ENCODE data around the gene FADD. TPM values are rescaled to one million over a fixed set of nuclear protein-coding genes. Genes with fewer than 3 reads are reported as not detected.
A peak's percentile ranks its signal among the peaks of the same experiment; 100 is the strongest.

Gene FADD, protein sequence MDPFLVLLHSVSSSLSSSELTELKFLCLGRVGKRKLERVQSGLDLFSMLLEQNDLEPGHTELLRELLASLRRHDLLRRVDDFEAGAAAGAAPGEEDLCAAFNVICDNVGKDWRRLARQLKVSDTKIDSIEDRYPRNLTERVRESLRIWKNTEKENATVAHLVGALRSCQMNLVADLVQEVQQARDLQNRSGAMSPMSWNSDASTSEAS
- 12.0 TPM for total RNA-seq
- polyA plus RNA-seq, result 10 to 100 TPM; 14.6 to 33.5 (median 19.7) TPM

DNA sequence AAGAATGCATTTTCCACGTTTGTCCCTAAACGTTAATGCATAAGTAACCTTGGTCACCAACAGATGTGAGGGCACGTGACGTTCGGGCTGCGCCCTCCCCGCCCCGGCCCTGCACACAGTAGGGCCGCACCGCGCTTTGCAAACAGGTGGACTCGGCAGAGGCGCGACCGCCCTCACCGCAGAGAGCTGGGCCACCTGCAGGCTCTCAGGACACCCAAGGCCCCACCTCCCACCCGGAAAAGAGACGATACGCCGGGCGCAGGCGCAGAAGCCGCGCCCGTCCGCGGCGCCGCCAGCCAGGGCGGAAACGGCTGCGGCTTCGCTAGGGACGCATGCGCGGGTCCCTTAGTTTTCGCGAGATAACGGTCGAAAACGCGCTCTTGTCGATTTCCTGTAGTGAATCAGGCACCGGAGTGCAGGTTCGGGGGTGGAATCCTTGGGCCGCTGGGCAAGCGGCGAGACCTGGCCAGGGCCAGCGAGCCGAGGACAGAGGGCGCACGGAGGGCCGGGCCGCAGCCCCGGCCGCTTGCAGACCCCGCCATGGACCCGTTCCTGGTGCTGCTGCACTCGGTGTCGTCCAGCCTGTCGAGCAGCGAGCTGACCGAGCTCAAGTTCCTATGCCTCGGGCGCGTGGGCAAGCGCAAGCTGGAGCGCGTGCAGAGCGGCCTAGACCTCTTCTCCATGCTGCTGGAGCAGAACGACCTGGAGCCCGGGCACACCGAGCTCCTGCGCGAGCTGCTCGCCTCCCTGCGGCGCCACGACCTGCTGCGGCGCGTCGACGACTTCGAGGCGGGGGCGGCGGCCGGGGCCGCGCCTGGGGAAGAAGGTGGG lies at the start of gene FADD:
Gene FADD (plus strand): TSS at position 377 of the 831 bp plus-strand sequence. CDS start 164 bp downstream, at position 541.
- peak; percentile 86 to 95 (median 91) for DNase-seq
- H3K36me3 Mint-ChIP-seq, result peaks cover 11% of the 10 kb centered on the region
- H3K4me3 ChIP-seq (ENCODE audit: low read depth, low read length), result peak within 1 kb of the TSS; percentile 98
- peaks cover 38% of the 10 kb centered on the region for H3K4me1 ChIP-seq (ENCODE audit: control insufficient read depth, insufficient read depth, low read length, poor library complexity, severe bottlenecking)
- H3K27me3 ChIP-seq (ENCODE audit: control insufficient read depth, insufficient read depth, low read length), result no peaks in the 10 kb centered on the region
- peak within 1 kb of the TSS; percentile 88 for H3K27ac ChIP-seq (ENCODE audit: insufficient read depth, low read length, poor library complexity, severe bottlenecking)
- peaks cover 0 to 2% (median 0%) of the 10 kb centered on the region in 7 donors for H3K9me3 Mint-ChIP-seq
- H3K27me3 Mint-ChIP-seq, result peaks cover 7% of the 10 kb centered on the region
- no peaks in the 10 kb centered on the region for H3K9me3 ChIP-seq (ENCODE audit: control insufficient read depth in 2 of 2, low read length in 2 of 2)
- peak within 1 kb of the TSS; percentile 89 to 98 (median 95) for H3K27ac Mint-ChIP-seq
- peaks cover 0 to 49% (median 21%) of the 10 kb centered on the region in 4 donors for H3K4me1 Mint-ChIP-seq
- peak; percentile 56 to 58 for ATAC-seq (ENCODE audit: low read depth in 2 of 2)
- peaks cover 28% of the 10 kb centered on the region for H3K36me3 ChIP-seq (ENCODE audit: control insufficient read depth, insufficient read depth, low read length)
- H3K4me3 Mint-ChIP-seq, result peak within 1 kb of the TSS; percentile 96 to 99 (median 97)

DNA sequence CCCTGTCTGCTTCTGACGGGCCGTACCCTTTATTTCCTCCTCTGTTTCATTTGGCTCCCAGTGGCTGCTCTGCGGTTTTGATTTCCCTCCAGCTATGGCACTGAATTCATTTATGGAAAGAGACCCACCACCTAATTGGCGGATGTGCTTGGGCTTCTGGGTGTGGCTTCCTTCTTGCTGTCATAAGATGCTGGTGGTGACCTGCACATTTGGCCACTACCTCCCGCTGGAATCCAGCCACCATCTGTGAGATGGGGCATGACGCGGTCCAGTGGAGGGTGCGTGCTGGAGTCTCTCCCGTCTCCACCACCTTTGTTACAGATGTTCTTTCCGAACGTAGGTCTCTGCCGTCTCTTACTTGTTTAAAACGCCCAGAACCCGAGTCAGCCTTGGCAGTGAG lies 47.7 kb upstream of the FADD start:
- Mint-ChIP-seq H3K27ac (no peak overlapping the region), H3K9me3 (peaks cover 0 to 1% (median 0%) of the 10 kb centered on the region in 7 donors)
- no peak for ATAC-seq (ENCODE audit: low read depth in 2 of 2)

DNA sequence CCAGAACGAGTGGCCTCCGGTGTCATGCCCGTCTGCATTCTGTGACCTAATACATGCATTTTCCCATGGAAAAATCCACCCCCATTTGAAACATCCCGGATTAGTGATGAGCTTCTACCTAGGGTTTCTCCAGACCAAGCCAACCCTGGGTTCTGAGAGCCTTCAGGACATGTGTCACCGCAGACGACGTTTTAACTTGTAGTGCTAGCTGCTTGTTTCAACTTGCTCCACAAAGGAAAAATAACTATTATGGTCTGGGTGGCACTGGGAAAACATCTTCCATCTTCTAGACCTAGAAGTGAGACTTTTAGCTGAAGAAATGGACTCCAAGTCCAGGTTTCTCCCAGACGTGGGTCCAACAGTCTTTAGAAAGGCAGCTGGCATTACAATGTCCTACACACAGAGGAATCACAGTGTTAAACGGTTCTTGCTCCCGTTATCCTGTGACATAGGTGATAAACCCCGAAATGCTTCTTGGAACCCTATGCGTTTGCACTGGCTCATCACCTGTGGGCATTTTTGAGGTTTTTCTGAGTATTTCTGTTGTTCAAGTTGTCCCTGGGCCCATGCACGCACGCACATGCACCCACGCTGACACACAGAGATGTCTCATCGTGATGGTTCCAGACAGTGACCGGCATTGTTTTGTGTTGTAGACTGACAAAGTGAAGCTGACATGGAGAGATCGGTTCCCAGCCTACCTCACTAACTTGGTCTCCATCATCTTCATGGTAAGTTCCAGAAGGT lies 46.6 kb upstream of the FADD start:
- peaks cover 0 to 1% (median 0%) of the 10 kb centered on the region in 7 donors for H3K9me3 Mint-ChIP-seq
- no peaks in the 10 kb centered on the region for H3K36me3 ChIP-seq (ENCODE audit: control insufficient read depth, insufficient read depth, low read length)
- H3K4me3 Mint-ChIP-seq, result no peak overlapping the region
- H3K9me3 ChIP-seq (ENCODE audit: control insufficient read depth in 2 of 2, low read length in 2 of 2), result no peaks in the 10 kb centered on the region
- H3K36me3 Mint-ChIP-seq, result no peaks in the 10 kb centered on the region
- no peaks in the 10 kb centered on the region for H3K4me1 ChIP-seq (ENCODE audit: control insufficient read depth, insufficient read depth, low read length, poor library complexity, severe bottlenecking)
- H3K27me3 Mint-ChIP-seq, result no peaks in the 10 kb centered on the region
- H3K4me3 ChIP-seq (ENCODE audit: low read depth, low read length), result no peak overlapping the region
- H3K27me3 ChIP-seq (ENCODE audit: control insufficient read depth, insufficient read depth, low read length), result no peaks in the 10 kb centered on the region
- H3K27ac Mint-ChIP-seq, result no peak overlapping the region
- H3K4me1 Mint-ChIP-seq, result no peaks in the 10 kb centered on the region
- H3K27ac ChIP-seq (ENCODE audit: insufficient read depth, low read length, poor library complexity, severe bottlenecking), result no peak overlapping the region
- DNase-seq, result no peak
- no peak for ATAC-seq (ENCODE audit: low read depth in 2 of 2)

More for the DNA sequence above, 47.7 kb upstream of the FADD start:
- DNase-seq, result no peak
- no peak overlapping the region for H3K4me3 ChIP-seq (ENCODE audit: low read depth, low read length)
- H3K27me3 ChIP-seq (ENCODE audit: control insufficient read depth, insufficient read depth, low read length), result no peaks in the 10 kb centered on the region
- Mint-ChIP-seq H3K27me3 (no peaks in the 10 kb centered on the region), H3K36me3 (no peaks in the 10 kb centered on the region), H3K4me3 (peak overlapping the region in 1 of 4 donors; percentile 27), H3K4me1 (no peaks in the 10 kb centered on the region)
- no peaks in the 10 kb centered on the region for H3K36me3 ChIP-seq (ENCODE audit: control insufficient read depth, insufficient read depth, low read length)
- no peaks in the 10 kb centered on the region for H3K9me3 ChIP-seq (ENCODE audit: control insufficient read depth in 2 of 2, low read length in 2 of 2)
- no peaks in the 10 kb centered on the region for H3K4me1 ChIP-seq (ENCODE audit: control insufficient read depth, insufficient read depth, low read length, poor library complexity, severe bottlenecking)
- H3K27ac ChIP-seq (ENCODE audit: insufficient read depth, low read length, poor library complexity, severe bottlenecking), result no peak overlapping the region

DNA sequence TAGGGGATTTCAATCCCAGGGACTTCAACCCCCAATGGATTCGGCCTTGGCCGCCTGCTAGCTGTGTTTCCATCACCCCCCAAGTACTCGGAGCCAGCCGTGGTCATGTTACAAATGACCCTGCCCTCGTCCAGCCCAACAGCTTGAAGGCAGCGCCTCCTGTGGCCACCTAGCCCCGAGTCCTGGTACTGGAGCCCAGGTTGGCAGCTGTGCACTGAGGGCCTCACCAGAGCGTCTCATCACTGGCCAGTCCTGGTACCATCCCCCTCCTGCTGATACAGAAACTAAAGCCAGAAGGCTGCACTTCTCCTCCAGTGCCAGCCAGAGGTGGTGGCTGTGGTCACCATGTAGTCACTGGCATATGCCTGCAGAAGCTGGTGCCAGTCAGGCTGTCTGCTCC lies 44.9 kb upstream of the FADD start:
- Mint-ChIP-seq H3K27me3 (no peaks in the 10 kb centered on the region), H3K4me3 (no peak overlapping the region), H3K9me3 (peaks cover 0 to 1% (median 0%) of the 10 kb centered on the region in 7 donors), H3K27ac (no peak overlapping the region), H3K36me3 (no peaks in the 10 kb centered on the region), H3K4me1 (no peaks in the 10 kb centered on the region)
- Histone ChIP-seq H3K27me3 (ENCODE audit: control insufficient read depth, insufficient read depth, low read length) (no peaks in the 10 kb centered on the region), H3K4me3 (ENCODE audit: low read depth, low read length) (no peak overlapping the region), H3K4me1 (ENCODE audit: control insufficient read depth, insufficient read depth, low read length, poor library complexity, severe bottlenecking) (no peaks in the 10 kb centered on the region), H3K27ac (ENCODE audit: insufficient read depth, low read length, poor library complexity, severe bottlenecking) (no peak overlapping the region), H3K36me3 (ENCODE audit: control insufficient read depth, insufficient read depth, low read length) (no peaks in the 10 kb centered on the region), H3K9me3 (ENCODE audit: control insufficient read depth in 2 of 2, low read length in 2 of 2) (no peaks in the 10 kb centered on the region)
- no peak for ATAC-seq (ENCODE audit: low read depth in 2 of 2)
- no peak for DNase-seq

DNA sequence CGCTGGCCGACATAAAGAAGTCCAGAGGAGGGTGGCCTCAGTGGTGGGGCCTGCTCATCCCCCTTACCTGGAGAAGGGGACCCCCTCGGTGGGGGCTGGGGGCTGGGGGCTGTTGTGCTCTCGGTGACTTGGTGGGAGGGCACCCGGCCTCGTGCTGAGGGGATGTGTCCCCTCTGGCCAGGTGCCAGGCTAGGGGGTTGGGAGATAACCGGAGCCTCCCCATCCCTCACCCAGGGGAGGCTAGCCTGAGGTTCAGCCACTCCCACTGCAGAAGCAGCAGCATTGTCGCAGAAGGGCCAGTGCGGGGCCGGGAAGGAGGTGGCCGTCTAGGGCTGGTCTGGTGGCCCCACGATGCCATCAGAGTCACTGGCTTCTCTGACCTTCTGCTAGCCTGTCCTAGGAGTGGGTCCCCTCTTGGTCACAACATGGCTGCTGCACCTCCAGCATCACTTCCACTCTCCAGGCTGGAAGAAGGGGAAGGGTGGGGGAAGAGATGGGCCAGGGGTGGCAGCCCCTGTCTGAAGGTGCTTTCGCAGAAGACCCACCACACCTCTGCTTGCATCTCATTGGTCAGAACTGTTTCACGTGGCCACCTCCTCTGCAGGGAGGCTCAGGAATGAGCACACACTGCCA lies 44.2 kb upstream of the FADD start:
- Mint-ChIP-seq H3K36me3 (no peaks in the 10 kb centered on the region), H3K9me3 (peaks cover 0 to 1% (median 0%) of the 10 kb centered on the region in 7 donors), H3K27ac (no peak overlapping the region), H3K4me1 (no peaks in the 10 kb centered on the region), H3K4me3 (no peak overlapping the region), H3K27me3 (no peaks in the 10 kb centered on the region)
- no peaks in the 10 kb centered on the region for H3K36me3 ChIP-seq (ENCODE audit: control insufficient read depth, insufficient read depth, low read length)
- H3K27ac ChIP-seq (ENCODE audit: insufficient read depth, low read length, poor library complexity, severe bottlenecking), result no peak overlapping the region
- no peaks in the 10 kb centered on the region for H3K27me3 ChIP-seq (ENCODE audit: control insufficient read depth, insufficient read depth, low read length)
- no peaks in the 10 kb centered on the region for H3K4me1 ChIP-seq (ENCODE audit: control insufficient read depth, insufficient read depth, low read length, poor library complexity, severe bottlenecking)
- no peak for DNase-seq
- H3K9me3 ChIP-seq (ENCODE audit: control insufficient read depth in 2 of 2, low read length in 2 of 2), result no peaks in the 10 kb centered on the region
- no peak for ATAC-seq (ENCODE audit: low read depth in 2 of 2)
- H3K4me3 ChIP-seq (ENCODE audit: low read depth, low read length), result no peak overlapping the region

DNA sequence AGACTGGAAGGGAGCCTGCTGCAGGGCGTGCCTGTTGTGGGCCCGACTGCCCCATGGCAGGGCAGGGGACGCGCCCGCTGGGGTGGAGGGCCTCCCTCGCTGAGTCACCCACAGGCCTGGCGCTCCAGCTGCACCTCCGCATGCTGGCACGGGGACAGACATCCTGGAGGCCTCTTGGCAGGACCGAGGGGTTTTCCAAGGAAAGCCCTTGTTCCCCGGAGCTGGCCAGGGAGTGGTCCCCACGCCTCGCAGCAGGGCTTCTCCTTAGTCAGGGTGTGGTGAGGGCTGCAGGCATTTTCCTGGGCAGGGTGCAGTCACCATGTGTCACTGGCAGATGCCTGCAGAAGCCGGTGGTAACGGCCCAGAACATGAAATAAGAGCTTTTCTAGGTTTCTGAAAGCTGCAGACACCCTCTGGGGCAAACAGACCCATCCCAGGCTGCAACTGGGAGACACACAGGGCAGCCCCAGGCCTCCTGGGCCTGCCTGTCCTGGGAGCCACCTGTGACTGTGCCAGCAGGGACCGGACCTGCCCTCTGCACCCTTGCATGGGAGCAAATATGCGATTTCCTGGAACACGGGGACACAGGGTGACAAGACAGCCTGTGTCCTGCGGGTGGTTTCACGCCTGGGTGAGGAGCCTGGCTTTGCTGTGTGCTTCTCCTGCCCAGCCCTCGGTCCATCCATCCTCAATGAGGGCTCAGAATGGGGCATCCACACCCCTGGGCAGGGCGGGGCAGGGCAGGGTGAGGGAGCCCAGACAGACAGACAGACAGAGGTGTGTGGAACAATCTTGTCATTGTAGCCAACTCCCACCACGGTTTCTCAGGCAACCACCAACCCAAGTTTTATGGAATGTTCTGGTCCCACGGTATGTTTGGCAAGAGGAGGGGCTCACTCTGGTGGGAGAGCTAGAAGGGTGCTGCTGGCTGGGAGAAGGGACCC lies 43.2 kb upstream of the FADD start:
- H3K36me3 ChIP-seq (ENCODE audit: control insufficient read depth, insufficient read depth, low read length), result no peaks in the 10 kb centered on the region
- H3K36me3 Mint-ChIP-seq, result no peaks in the 10 kb centered on the region
- no peaks in the 10 kb centered on the region for H3K4me1 ChIP-seq (ENCODE audit: control insufficient read depth, insufficient read depth, low read length, poor library complexity, severe bottlenecking)
- no peak overlapping the region for H3K27ac Mint-ChIP-seq
- no peak overlapping the region for H3K4me3 Mint-ChIP-seq
- no peak overlapping the region for H3K4me3 ChIP-seq (ENCODE audit: low read depth, low read length)
- H3K4me1 Mint-ChIP-seq, result no peaks in the 10 kb centered on the region
- H3K9me3 Mint-ChIP-seq, result peaks cover 0 to 1% (median 0%) of the 10 kb centered on the region in 7 donors
- no peaks in the 10 kb centered on the region for H3K27me3 ChIP-seq (ENCODE audit: control insufficient read depth, insufficient read depth, low read length)
- no peak for ATAC-seq (ENCODE audit: low read depth in 2 of 2)
- no peak for DNase-seq
- H3K27me3 Mint-ChIP-seq, result no peaks in the 10 kb centered on the region
- no peak overlapping the region for H3K27ac ChIP-seq (ENCODE audit: insufficient read depth, low read length, poor library complexity, severe bottlenecking)
- H3K9me3 ChIP-seq (ENCODE audit: control insufficient read depth in 2 of 2, low read length in 2 of 2), result no peaks in the 10 kb centered on the region

All from CD4-positive, CD25-positive, alpha-beta regulatory T cell (primary cell).